K562 (cell line): Measurements from ENCODE around the gene COPE. TPM values are rescaled to one million over a fixed set of nuclear protein-coding genes. Genes with fewer than 3 reads are reported as not detected.

Experiments used
- CHD1 ChIP-seq: fragments of 200-600 bp; sonication (generic); IDR thresholded peaks from one replicate; pipeline ENCODE4 v1.6.1; 2012; ENCODE audit warnings: mild to moderate bottlenecking, moderate library complexity, low read length, inconsistent platforms
- MEF2D ChIP-seq: conservative IDR thresholded peaks from 2 replicates; pipeline ENCODE4 v1.6.1; 2016; ENCODE audit warnings: low read depth, missing genetic modification characterization, missing compliant biosample characterization
- RBFOX2 ChIP-seq: fragments of 200-400 bp; formaldehyde crosslinking; IDR thresholded peaks from 2 replicates; pipeline ENCODE4 v1.6.1; 2017; ENCODE audit warnings: low read depth, mild to moderate bottlenecking, low read length, moderate library complexity
- SP1 ChIP-seq: sonication (generic); formaldehyde crosslinking; IDR thresholded peaks from 2 replicates; pipeline ENCODE4 v1.8.1; 2022; ENCODE audit warnings: mild to moderate bottlenecking, missing genetic modification reagents
- STAG1 ChIP-seq: sonication (generic); formaldehyde crosslinking; IDR thresholded peaks from 2 replicates; pipeline ENCODE4 v1.5.0; 2020; ENCODE audit warnings: missing genetic modification reagents, borderline replicate concordance
- ZNF695 ChIP-seq: fragments of 450-650 bp; formaldehyde crosslinking; IDR thresholded peaks from 2 replicates; pipeline ENCODE4 v1.4.0; 2020; ENCODE audit warnings: mild to moderate bottlenecking, moderate library complexity
- polyA plus RNA-seq, 8 experiments: library from polyadenylated mRNA; depleted of rRNA in 4 of 8; stranded (reverse) in 5 of 8; unstranded in 3 of 8; fragments of >200 nt; fragmentation: Nextera tagmentation in 2 of 8; fragmentation: Illumina TruSeq in 1 of 8; extraction: Ambion mirVana in 2 of 8; extraction: Trizol in 1 of 8; gene quantifications; 2 replicates each; pipeline versions ENCODE4 v1.2.1 to v1.2.3, GENCODE V29; 2011 to 2014; ENCODE audit warnings: inconsistent platforms in 1 of 8, missing spikeins in 1 of 8
- total RNA-seq, 7 experiments: library from RNA; depleted of rRNA in 6 of 7; stranded (reverse); fragments of >200 nt in 6 of 7; fragmentation: Illumina TruSeq in 2 of 7; extraction: Trizol in 2 of 7; gene quantifications; 2 replicates each; pipeline versions ENCODE4 v1.2.1 to v1.2.3, GENCODE V29; 2011 to 2021; ENCODE audit warnings: low replicate concordance in 1 of 7
- TF ChIP-seq, protein P1 (sequence below), 2 experiments: fragments of 450-650 bp; conservative IDR thresholded peaks; 2 replicates each; pipeline ENCODE4 v1.6.1; 2017; ENCODE audit warnings: mild to moderate bottlenecking in 2 of 2, moderate library complexity in 2 of 2
- TF ChIP-seq, protein P2 (sequence below), 2 experiments: fragments of 450-650 bp; formaldehyde crosslinking in 1 of 2; IDR thresholded peaks; 2 replicates each; pipeline versions ENCODE4 v1.4.0 to v1.6.1; 2014 to 2020; ENCODE audit warnings: mild to moderate bottlenecking in 2 of 2, borderline replicate concordance in 1 of 2, low read depth in 1 of 2
- TF ChIP-seq, protein P3 (sequence below): fragments of 450-650 bp; IDR thresholded peaks from 2 replicates; pipeline ENCODE4 v1.6.1; 2016
- TF ChIP-seq, protein P4 (sequence below): sonication (generic); formaldehyde crosslinking; IDR thresholded peaks from 2 replicates; pipeline ENCODE4 v1.9.0; 2022; ENCODE audit warnings: mild to moderate bottlenecking, missing genetic modification reagents
- TF ChIP-seq, protein P5 (sequence below): sonication (generic); formaldehyde crosslinking; IDR thresholded peaks from 2 replicates; pipeline ENCODE4 v1.9.0; 2022; ENCODE audit warnings: mild to moderate bottlenecking, missing genetic modification reagents

The COPE gene
- total and polyA plus RNA-seq, 9 of the 15 experiments (the other 6 are each of a cell fraction or from before 2014, with no cell fraction given): 5.8 to 273 (median 147) TPM

DNA sequence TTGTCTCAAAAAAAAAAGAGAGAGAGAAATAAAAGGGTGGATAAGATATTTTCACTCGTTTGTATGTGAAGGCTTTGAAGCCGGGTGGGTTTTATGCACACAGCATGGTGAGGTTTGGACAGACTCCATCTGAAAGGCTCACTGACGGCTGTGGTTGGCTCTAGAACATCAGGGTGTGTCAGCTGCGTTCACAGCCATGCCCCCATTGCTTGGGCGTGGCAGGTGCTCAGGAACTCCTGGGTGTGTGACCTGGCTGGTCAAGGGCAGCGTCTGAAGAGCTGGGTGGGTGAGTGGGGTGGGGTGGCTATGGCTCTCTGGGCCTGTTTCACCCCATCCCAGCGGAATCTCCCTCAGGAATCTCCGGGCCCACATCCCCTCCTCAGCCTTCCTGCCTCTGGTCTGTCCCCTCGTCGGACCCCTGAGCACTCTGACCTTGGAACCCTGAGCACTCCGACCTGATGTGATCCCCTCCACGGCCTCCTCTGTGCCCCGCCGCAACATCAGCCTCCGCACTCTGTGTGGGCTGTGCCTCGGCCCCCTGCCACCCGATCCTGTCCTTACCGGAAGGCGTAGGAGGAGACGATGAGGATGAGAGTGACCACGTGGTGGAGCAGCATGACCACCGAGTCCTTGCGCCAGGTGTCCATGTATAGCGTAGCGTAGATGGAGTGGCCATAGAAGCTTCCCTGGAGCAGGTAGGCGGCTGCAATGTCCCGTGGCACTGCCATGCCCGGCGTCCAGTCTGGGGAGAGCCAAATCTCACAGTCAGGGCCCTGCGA lies 35.5 kb downstream of the COPE start (continued):
- 0 out of 2 replicates have a peak, but pooled peaks have one; percentile 13 for TF ChIP-seq SP1 (CRISPR knock-in tag)
- TF ChIP-seq RBFOX2: 0 out of 2 replicates have a peak, but pooled peaks have one; percentile 17
- peak; percentile 6; the same call in 1 of the 2 replicates for TF ChIP-seq STAG1 (CRISPR knock-in tag)
- TF ChIP-seq, protein P1, sequence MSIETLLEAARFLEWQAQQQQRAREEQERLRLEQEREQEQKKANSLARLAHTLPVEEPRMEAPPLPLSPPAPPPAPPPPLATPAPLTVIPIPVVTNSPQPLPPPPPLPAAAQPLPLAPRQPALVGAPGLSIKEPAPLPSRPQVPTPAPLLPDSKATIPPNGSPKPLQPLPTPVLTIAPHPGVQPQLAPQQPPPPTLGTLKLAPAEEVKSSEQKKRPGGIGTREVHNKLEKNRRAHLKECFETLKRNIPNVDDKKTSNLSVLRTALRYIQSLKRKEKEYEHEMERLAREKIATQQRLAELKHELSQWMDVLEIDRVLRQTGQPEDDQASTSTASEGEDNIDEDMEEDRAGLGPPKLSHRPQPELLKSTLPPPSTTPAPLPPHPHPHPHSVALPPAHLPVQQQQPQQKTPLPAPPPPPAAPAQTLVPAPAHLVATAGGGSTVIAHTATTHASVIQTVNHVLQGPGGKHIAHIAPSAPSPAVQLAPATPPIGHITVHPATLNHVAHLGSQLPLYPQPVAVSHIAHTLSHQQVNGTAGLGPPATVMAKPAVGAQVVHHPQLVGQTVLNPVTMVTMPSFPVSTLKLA (conservative IDR thresholded peaks at IDR 0.05): peak in 1 of 2 experiments; percentile 60; a peak in 2 of 4 replicates
- TF ChIP-seq ZNF695 (CRISPR knock-in tag): no peak
- no peak for TF ChIP-seq MEF2D (tag)
- TF ChIP-seq, protein P2, sequence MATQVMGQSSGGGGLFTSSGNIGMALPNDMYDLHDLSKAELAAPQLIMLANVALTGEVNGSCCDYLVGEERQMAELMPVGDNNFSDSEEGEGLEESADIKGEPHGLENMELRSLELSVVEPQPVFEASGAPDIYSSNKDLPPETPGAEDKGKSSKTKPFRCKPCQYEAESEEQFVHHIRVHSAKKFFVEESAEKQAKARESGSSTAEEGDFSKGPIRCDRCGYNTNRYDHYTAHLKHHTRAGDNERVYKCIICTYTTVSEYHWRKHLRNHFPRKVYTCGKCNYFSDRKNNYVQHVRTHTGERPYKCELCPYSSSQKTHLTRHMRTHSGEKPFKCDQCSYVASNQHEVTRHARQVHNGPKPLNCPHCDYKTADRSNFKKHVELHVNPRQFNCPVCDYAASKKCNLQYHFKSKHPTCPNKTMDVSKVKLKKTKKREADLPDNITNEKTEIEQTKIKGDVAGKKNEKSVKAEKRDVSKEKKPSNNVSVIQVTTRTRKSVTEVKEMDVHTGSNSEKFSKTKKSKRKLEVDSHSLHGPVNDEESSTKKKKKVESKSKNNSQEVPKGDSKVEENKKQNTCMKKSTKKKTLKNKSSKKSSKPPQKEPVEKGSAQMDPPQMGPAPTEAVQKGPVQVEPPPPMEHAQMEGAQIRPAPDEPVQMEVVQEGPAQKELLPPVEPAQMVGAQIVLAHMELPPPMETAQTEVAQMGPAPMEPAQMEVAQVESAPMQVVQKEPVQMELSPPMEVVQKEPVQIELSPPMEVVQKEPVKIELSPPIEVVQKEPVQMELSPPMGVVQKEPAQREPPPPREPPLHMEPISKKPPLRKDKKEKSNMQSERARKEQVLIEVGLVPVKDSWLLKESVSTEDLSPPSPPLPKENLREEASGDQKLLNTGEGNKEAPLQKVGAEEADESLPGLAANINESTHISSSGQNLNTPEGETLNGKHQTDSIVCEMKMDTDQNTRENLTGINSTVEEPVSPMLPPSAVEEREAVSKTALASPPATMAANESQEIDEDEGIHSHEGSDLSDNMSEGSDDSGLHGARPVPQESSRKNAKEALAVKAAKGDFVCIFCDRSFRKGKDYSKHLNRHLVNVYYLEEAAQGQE (IDR thresholded peaks at IDR 0.05; ENCODE audit: borderline replicate concordance): peak; percentile 60
- TF ChIP-seq, protein P2 (CRISPR knock-in tag; IDR thresholded peaks at IDR 0.05; ENCODE audit: low read depth): no peak
- TF ChIP-seq, protein P3, sequence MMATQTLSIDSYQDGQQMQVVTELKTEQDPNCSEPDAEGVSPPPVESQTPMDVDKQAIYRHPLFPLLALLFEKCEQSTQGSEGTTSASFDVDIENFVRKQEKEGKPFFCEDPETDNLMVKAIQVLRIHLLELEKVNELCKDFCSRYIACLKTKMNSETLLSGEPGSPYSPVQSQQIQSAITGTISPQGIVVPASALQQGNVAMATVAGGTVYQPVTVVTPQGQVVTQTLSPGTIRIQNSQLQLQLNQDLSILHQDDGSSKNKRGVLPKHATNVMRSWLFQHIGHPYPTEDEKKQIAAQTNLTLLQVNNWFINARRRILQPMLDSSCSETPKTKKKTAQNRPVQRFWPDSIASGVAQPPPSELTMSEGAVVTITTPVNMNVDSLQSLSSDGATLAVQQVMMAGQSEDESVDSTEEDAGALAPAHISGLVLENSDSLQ: no peak
- TF ChIP-seq, protein P4, sequence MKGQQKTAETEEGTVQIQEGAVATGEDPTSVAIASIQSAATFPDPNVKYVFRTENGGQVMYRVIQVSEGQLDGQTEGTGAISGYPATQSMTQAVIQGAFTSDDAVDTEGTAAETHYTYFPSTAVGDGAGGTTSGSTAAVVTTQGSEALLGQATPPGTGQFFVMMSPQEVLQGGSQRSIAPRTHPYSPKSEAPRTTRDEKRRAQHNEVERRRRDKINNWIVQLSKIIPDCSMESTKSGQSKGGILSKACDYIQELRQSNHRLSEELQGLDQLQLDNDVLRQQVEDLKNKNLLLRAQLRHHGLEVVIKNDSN (CRISPR knock-in tag): peak; percentile 78
- TF ChIP-seq CHD1: no peak
- TF ChIP-seq, protein P5, sequence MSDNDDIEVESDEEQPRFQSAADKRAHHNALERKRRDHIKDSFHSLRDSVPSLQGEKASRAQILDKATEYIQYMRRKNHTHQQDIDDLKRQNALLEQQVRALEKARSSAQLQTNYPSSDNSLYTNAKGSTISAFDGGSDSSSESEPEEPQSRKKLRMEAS (CRISPR knock-in tag): peak; percentile 62; the same call in 1 of the 2 replicates
